Stimulated activated CD4-positive, alpha-beta T cell treated with anti-CD3 and anti-CD28 coated beads, Interleukin-1b, Interleukin-23, amount 100 ng/mL, for 48 hours (primary cell): ENCODE data around the gene IMP3.
"Not testable (repeated sequence)": the region's sequence is repeated elsewhere in the genome, so short reads cannot be mapped to it uniquely, and the experiment has no call there.

Experiments used
- DNase-seq: peaks from one replicate; pipeline ENCODE4 v3.0.0-alpha.2; 2020

Gene IMP3

GRCh38 chr15:75649848-75650247 is 9.8 kb upstream of the IMP3 start:
- no peak for DNase-seq

GRCh38 chr15:75649045-75649761 is 9.2 kb upstream of the IMP3 start:
- no peak for DNase-seq

DNA sequence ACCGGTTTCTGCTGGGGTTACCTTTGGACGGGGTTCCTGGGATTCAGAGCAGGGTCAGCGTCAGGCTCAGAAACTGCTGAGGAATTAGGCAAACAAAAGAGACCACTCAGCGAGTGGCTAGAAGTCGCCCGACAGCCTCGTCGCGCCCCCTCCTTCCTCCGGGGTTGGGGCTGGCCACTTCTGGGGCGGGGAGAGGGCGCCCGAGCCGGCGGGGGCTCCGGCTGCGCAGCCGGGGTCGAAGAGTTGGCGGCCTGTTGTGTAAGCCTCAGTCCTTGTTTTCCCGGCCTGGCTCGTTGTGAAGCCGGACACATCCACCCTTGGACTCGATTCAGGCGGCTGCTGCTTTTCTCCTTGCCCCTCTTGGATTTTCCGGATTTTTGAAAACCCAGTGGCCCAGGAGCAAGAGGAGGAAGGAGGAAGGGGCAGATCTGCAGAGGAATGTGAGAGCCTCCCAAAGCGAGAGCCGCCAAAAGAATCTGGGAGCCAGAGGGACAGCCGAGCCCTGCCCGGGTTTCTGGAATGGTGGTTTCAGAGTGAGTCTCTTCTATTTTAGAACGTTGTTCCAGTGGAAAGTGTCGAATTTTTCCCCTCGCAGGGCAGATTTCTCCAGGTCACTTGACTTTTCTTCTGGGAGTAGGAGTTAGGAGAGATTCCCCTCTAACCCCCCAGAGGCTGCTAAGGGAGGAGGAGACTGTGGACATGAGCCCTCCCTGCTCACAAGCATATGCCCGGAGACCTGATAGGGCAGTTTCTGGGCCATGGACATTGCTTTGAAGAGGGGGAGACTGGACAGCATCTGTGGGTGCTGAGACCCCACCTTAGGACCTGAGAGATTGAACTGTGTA is 8.4 kb upstream of the IMP3 start:
- DNase-seq: no peak

DNA sequence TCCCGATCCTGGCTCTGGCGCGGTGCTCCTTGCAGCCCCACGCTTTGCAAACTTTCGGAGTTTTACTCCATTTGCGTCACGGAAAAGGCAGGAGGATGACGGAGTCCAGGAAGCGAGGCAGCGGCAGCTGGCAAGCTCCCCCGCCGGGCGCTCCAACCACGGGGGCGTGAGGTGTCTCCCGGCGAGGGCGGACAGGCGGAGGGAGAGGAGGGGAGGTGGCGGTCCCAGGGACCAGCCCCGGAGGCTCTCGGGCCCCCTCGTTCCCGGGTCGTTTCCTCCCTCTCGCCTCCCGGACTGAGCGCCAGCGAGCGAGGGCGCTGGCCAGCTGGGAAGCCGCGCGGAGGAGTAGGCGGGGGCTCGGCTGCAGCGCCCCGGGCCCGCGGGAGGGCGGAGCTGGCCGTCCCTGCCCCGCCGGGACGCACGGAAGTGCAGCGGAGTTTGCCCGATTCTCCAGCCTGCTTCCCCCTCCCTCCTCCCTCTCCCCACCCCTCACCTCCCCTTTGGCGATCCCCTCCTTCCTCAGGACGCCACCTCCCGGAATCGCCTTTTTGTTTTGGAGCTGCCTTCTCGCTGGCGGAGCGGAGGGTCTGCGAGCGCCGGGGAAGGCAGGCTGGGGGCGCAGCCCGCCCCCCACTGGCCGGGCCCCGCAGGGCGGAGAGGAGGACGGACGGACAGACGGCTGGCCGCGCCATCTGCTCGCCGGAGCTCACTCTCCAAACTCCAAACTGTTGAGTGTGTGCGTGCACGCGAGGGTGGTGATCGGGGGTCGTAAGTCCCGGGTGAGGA is 7.5 kb upstream of the IMP3 start, which contains the start of gene SNX33:
Gene SNX33 (plus strand): TSS at position 543 of the 786 bp plus-strand sequence. CDS start 1,191 bp downstream, outside the sequence.
- DNase-seq: peak; percentile 57

DNA sequence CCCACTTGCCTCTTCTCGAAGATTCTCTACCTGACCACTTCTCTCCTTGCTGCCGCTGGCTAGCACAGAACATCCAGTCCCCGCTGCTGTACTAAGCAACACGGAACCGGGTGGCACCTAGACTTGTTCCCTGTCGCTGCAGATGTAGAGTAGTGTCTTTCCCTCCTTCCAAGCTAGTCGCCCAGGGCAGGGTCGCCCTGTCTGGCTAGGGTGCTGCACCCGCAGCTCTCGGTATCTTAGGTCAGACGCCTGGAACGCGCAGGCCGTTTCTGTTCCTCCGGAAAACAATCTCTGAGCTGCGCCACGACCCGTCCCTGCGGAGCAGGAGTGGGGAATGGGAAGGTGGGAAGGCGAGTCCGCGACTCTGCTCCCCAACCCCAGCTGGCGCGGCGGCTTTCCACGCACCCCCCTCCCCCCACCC is 6.9 kb upstream of the IMP3 start:
- DNase-seq: peak; percentile 13

GRCh38 chr15:75646112-75646943 is 6.3 kb upstream of the IMP3 start:
- no peak for DNase-seq

GRCh38 chr15:75644376-75644775 is 4.4 kb upstream of the IMP3 start:
- no peak for DNase-seq

DNA sequence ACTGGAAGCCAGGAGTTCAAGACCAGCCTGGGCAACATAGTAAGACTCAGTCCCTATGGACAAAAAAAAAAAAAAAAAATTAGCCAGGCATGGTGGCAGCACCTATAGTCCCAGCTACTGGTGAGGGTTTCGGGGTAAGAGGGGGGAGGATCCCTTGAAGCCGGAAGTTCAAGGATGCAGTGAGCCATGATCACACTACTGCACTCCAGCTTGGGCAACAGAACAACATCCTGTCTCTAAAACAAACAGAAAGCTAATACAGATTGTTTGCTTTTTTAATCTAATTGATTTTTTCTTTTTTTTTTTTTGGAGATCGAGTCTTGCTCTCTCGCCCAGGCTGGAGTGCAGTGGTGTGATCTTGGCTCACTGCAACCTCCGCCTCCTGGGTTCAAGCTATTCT is 1.6 kb upstream of the IMP3 start:
- DNase-seq: no peak

DNA sequence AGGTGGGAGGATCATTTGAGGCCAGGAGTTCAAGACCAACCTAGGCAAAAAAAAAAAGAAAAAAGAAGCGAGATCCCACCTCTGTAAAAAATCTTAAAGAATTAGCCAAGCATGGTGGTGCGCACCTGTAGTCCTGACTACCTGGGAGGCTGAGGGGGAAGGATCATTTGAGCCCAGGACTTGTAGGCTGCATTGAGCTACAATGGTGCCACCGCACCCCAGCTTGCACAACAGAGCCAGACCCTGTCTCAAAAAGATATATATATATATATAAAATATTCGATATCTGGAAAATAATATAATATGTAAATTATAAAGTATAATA is 1.1 kb upstream of the IMP3 start:
- DNase-seq: no peak

- DNase-seq: peak; percentile 56
Measured at GRCh38 chr15:75640483-75641178, 607 bp upstream of the IMP3 start.

- no peak for DNase-seq
Measured at GRCh38 chr15:75639191-75639708, 774 bp downstream of the IMP3 start.

DNA sequence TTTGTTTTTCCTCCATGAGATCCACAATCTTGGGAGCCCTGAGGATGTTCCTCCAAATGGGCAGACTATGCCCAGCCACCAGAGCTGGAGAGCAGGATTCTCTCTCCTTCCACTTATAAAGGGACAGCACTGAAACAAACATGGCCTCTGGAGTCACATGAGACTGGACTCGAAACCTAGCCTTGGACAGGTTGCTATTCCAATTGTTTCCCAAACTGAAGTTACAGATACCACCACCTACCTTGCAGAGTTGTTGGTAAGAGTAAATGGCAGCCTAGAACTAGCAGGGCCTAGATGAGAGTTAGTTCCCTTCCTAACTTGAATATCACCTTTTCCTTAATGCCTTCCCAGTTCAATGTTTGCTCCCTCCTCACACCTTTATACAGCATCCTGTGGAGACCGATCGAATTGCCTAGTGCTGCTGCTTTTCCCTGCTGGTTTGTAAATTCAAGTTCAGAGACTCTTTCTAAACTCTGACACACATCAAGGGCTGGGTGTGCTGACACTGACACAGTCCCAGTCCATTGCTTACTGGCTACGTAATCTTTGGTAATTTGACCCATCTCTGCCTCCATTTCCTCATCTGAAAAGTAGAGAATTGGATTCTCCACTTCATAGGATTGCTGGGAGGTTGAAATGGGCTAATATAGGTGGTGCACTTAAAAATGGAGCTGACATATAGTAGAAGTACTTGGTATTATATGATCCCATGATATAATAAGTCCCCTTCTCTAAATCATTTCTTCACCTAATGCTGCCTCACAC is 2.6 kb downstream of the IMP3 start:
- no peak for DNase-seq

DNA sequence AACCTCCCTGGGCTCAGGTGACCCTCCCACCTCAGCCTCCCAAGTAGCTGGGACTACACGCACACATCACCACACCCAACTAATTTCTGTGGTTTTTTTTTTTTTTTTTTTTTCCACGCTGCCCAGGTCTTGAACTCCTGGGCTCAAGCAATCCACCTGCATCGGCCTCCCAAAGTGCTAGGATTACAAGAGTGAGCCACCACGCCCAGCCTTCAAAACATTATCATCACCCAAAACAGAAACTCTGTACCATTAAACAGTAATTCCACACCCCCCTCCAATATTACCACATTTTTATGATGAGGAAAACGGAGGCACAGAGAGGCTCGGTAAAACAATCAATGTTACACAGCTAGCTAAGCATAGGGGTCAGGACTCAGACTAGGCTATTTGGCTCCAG is 4.0 kb downstream of the IMP3 start:
- DNase-seq: no peak

DNA sequence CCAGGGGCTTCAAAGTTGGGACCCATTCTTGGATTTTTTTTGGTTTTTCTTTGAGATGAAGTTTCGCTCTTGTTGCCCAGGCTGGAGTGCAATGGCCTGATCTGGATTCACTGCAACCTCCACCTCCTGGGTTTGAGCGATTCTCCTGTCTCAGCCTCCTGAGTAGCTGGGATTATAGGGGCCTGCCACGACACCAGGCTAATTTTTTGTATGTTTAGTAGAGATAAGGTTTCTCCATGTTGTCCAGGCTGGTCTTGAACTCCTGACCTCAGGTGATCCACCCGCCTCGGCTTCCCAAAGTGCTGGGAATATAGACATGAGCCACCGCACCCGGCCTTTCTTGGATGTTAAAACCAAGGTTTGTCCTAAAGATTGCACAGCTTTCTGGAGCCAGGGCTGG is 6.1 kb downstream of the IMP3 start:
- not testable (repeated sequence) for DNase-seq

DNA sequence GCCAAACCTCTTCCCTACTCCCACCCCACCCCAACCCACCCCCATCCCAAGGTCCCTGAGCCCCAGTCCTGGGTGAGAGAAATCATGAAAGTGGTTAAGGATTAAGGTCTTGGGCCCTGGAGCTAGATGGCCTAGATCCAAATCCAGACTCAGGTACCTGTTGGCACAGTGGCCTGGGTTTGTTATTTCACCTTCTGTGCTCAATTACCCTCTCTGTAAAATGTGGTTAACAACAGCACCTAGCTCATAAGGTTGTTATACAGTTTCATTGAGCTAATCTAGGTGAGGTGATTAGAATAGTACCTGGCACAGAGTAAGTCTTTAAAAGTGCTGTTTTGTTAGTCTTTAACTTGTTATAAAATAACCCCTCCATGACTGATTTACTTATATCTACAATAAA is 8.1 kb downstream of the IMP3 start:
- no peak for DNase-seq

DNA sequence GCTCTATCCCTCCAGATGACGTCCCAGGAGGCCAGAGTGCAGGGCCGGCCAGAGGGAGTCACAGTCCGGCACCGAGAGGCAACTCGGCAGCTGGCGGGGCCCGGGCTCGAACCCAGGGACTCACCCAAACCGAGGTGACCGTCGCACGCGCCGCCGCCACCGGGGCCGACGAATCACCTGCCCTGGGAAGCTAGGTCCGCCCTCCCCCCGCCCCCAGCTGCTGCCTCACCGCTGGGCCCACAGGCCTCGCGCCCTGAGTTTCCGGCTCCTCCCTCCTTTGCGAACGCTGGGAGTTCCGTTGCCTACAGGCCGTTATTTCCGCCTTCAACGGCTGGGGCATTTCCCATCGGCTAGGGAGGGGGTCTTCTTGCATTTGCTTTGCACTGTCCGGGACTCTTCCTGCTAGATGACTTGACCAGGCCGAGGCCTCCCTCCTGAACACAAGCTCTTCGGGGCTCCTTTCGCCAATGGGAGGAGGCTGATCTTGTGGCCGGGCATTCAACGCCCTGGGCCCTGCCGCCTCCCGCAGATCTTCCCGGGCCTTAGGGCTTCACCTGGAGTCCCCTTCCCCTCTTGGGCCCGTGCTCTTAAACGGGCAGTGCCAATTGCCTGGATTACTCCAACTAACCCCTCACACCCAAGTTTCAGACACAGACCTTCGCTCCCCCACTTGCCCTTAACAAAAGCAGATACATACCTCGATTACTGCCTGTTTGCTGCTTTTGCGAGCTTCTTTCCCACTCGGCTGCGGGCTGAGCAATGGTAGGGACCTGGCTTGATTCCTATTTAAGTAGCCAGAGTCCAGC is 14.3 kb downstream of the IMP3 start, which contains the start of gene SNUPN:
Gene SNUPN (minus strand): TSS at position 184 of the 806 bp plus-strand sequence. CDS start 4,674 bp downstream, outside the sequence.
- DNase-seq: peak; percentile 94

- DNase-seq: no peak
Measured at GRCh38 chr15:75622505-75622904, 17.5 kb downstream of the IMP3 start.

GRCh38 chr15:75620841-75621391 is 19.1 kb downstream of the IMP3 start:
- DNase-seq: no peak

DNA sequence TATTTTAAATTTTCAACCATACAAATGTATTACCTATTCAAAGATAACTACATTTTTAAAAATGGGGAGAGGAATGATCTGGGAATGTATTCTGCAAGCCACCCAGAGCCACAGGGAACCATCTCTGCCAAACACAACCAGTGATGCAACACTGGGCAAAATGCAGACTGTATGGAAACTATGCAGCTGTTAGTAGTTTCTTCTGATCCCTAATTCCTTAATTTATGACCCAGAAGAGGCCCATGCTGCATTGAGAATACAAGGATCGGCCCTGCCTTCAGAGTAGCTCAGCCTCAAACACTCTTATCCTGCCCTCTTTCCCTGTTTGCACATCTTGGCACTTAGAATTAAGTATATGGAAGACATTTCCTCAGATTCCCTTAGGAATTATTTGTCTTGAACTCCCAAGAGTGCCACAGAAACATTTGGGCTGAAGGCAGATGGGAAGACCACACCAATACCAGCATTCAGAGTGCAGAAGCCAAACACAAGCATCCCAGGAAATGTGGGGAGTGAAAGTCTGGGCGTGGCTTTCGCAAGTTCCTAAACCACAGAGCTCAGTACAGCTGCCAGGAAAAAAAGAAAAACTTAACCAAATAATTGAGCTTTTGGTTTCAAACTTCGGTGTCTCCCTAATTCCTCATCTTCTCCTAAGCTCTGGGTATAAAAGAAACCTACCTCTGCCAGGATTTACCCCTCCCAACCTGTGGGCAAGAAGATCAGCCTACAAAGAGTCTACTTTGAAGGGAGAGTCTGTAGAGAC is 19.8 kb downstream of the IMP3 start:
- DNase-seq: no peak
